ENCODE measurements around the gene TACC2.
"Not testable (repeated sequence)": the region's sequence is repeated elsewhere in the genome, so short reads cannot be mapped to it uniquely, and the experiment has no call there.

TACC2 gene

DNA sequence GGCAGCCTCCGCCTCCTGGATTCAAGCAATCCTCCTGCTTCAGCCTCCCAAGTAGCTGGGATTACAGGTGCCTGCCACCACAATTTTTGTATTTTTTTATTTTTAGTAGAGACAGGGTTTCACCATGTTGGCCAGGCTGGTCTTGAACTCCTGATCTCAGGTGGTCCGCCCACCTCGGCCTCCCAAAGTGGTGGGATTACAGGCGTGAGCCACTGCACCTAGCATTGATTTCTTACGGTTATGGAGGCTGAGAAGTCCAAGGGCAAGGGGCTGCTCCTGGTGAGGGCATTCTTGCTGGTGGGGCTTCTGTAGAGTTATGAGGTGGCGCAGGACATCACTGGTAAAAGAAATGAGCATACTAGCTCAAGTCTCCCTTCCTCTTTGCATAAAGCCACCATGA lies 86.9 kb downstream of the TACC2 start:
- not testable (repeated sequence) for DNase-seq; H3K9me3 Mint-ChIP-seq; ATAC-seq (replicated peaks); H3K36me3 Mint-ChIP-seq; H3K4me1 Mint-ChIP-seq; H3K27ac Mint-ChIP-seq; H3K27me3 Mint-ChIP-seq; H3K4me3 Mint-ChIP-seq

DNA sequence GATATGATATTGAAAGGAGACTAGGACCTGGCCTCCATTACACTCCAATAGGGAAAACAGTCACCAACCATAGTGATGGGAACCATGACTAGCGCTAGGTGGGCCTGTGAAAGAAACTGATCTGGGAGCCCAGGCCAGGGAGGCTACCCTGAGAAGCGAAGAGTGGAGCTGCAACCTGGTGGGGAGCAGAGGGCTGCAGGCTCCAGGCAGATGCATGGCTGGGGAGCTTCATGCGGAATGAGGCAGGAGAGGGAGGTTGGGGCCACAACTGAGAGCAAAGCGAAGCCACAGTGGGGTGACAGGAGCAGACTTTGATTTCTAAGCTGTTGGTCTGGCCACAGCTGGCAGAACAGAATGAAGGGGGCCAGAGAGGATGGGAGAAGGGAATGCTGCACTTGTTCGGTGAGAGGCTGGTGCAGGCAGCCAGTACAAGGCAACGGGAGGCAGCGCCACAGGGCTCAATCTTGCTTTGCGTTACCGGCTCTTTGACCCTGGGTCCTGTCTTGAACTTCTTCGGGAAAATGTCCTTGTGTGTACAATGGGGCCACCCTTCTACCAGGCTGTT lies 88.4 kb downstream of the TACC2 start:
- DNase-seq = no peak
- Mint-ChIP-seq H3K36me3 (no peaks in the 10 kb centered on the region), H3K4me3 (no peak overlapping the region), H3K4me1 (no peaks in the 10 kb centered on the region), H3K27me3 (peaks cover 5 to 6% of the 10 kb centered on the region in 2 donors), H3K9me3 (no peaks in the 10 kb centered on the region), H3K27ac (no peak overlapping the region)
- ATAC-seq (replicated peaks) = no peak

DNA sequence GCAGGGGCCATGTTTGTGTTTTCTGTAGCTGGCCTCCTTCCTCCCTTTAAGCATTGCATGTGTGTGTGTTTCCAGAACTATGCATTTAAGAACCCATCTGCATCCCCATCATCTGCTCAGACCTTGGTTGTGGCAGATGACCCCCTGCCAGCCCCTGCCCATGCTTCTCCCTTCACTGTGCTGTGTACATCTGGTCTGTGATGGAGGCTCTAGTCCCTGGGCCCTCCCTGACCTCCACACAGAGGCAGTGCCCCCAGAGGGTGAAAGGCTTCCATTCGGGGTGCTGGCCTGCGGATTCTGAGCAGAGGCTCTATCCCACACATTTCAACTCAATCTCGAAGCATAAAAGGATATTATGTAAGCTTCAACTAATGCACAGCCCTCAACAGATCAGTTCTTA lies 89.4 kb downstream of the TACC2 start:
- no peak overlapping the region for H3K27ac Mint-ChIP-seq
- H3K27me3 Mint-ChIP-seq = peaks cover 5 to 8% of the 10 kb centered on the region in 2 donors
- DNase-seq (no peak), ATAC-seq (replicated peaks) (no peak)
- no peaks in the 10 kb centered on the region for H3K4me1 Mint-ChIP-seq
- H3K4me3 Mint-ChIP-seq = no peak overlapping the region
- H3K9me3 Mint-ChIP-seq = no peaks in the 10 kb centered on the region
- H3K36me3 Mint-ChIP-seq = no peaks in the 10 kb centered on the region

DNA sequence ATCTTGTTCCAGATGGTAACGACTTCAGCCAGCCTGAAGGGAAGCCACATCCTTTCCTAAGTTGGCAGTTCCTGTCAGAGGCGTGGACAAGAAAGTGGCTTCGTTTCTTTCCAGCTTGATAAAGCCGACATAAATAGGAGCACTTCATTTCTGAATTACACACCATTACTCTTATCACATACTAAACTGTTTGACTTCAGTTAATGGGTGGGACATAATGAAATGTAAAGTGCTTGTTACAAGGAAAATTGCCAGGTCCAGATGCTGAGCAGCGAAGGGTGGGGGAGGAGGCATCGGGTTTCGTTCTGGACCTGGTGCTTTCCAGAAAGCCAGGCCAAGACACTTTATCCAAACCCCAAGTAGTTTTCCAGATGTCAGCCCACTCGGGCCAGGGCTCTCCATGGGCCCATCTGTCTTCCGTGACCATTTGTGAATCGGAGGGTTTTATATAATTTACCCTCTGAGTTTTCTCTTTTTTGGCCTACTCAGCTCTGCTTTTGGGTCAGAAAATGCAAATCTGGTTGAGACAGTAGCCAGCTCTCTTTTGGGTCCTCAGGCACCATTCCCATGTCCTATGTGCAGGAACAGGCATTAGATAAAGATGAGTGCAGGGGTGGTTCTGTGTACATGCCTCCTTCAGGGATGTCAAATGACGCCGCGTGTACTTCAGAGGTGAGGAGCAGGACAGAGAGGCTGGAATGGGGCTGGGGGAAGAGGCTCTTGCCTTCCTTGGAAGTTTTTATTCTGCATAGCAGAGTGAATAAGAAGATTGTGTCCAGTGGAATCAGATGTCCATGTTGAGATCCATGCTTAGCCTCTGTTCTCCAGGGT lies 90.2 kb downstream of the TACC2 start:
- peaks cover 4 to 8% of the 10 kb centered on the region in 2 donors for H3K27me3 Mint-ChIP-seq
- no peak for ATAC-seq (replicated peaks)
- no peaks in the 10 kb centered on the region for H3K9me3 Mint-ChIP-seq
- no peaks in the 10 kb centered on the region for H3K36me3 Mint-ChIP-seq
- H3K4me3 Mint-ChIP-seq = no peak overlapping the region
- DNase-seq = no peak
- no peak overlapping the region for H3K27ac Mint-ChIP-seq
- H3K4me1 Mint-ChIP-seq = no peaks in the 10 kb centered on the region

DNA sequence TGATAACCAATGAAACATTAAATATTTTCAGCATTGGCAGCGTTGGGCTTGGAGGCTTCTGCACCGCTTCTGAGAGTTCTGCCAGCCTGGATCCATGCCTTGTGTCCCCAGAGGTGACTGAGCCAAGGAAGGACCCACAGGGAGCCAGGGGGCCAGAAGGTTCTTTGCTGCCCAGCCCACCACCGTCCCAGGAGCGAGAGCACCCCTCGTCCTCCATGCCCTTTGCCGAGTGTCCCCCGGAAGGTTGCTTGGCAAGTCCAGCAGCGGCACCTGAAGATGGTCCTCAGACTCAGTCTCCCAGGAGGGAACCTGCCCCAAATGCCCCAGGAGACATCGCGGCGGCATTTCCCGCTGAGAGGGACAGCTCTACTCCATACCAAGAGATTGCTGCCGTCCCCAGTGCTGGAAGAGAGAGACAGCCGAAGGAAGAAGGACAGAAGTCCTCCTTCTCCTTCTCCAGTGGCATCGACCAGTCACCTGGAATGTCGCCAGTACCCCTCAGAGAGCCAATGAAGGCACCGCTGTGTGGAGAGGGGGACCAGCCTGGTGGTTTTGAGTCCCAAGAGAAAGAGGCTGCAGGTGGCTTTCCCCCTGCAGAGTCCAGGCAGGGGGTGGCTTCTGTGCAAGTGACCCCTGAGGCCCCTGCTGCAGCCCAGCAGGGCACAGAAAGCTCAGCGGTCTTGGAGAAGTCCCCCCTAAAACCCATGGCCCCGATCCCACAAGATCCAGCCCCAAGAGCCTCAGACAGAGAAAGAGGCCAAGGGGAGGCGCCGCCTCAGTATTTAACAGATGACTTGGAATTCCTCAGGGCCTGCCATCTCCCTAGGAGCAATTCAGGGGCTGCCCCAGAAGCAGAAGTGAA lies 93.9 kb downstream of the TACC2 start:
- H3K27ac Mint-ChIP-seq = no peak overlapping the region
- ATAC-seq (replicated peaks) = no peak
- H3K27me3 Mint-ChIP-seq = peaks cover 0 to 7% of the 10 kb centered on the region in 2 donors

DNA sequence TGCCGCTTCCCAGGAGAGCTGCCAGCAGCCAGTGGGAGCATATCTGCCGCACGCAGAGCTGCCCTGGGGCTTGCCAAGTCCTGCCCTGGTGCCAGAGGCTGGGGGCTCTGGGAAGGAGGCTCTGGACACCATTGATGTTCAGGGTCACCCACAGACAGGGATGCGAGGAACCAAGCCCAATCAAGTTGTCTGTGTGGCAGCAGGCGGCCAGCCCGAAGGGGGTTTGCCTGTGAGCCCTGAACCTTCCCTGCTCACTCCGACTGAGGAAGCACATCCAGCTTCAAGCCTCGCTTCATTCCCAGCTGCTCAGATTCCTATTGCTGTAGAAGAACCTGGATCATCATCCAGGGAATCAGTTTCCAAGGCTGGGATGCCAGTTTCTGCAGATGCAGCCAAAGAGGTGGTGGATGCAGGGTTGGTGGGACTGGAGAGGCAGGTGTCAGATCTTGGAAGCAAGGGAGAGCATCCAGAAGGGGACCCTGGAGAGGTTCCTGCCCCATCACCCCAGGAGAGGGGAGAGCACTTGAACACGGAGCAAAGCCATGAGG lies 94.6 kb downstream of the TACC2 start:
- no peaks in the 10 kb centered on the region for H3K9me3 Mint-ChIP-seq
- H3K4me1 Mint-ChIP-seq = no peaks in the 10 kb centered on the region
- no peak for DNase-seq
- no peaks in the 10 kb centered on the region for H3K36me3 Mint-ChIP-seq
- no peak overlapping the region for H3K4me3 Mint-ChIP-seq
- no peak overlapping the region for H3K27ac Mint-ChIP-seq
- no peak for ATAC-seq (replicated peaks)
- H3K27me3 Mint-ChIP-seq = peaks cover 0 to 7% of the 10 kb centered on the region in 2 donors

More for the DNA sequence above, 93.9 kb downstream of the TACC2 start:
- no peak for DNase-seq
- H3K4me1 Mint-ChIP-seq = no peaks in the 10 kb centered on the region
- H3K9me3 Mint-ChIP-seq = no peaks in the 10 kb centered on the region
- H3K4me3 Mint-ChIP-seq = no peak overlapping the region
- H3K36me3 Mint-ChIP-seq = no peaks in the 10 kb centered on the region

DNA sequence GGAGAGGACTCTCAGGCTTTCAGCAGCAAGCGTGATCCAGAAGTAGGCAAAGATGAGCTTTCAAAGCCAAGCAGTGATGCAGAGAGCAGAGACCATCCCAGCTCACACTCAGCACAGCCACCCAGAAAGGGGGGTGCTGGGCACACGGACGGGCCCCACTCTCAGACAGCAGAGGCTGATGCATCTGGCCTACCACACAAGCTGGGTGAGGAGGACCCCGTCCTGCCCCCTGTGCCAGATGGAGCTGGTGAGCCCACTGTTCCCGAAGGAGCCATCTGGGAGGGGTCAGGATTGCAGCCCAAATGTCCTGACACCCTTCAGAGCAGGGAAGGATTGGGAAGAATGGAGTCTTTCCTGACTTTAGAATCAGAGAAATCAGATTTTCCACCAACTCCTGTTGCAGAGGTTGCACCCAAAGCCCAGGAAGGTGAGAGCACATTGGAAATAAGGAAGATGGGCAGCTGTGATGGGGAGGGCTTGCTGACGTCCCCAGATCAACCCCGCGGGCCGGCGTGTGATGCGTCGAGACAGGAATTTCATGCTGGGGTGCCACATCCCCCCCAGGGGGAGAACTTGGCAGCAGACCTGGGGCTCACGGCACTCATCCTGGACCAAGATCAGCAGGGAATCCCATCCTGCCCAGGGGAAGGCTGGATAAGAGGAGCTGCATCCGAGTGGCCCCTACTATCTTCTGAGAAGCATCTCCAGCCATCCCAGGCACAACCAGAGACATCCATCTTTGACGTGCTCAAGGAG lies 95.5 kb downstream of the TACC2 start:
- DNase-seq = no peak
- H3K9me3 Mint-ChIP-seq = no peaks in the 10 kb centered on the region
- no peak overlapping the region for H3K4me3 Mint-ChIP-seq
- no peaks in the 10 kb centered on the region for H3K36me3 Mint-ChIP-seq
- H3K4me1 Mint-ChIP-seq = no peaks in the 10 kb centered on the region
- no peak overlapping the region for H3K27ac Mint-ChIP-seq
- peaks cover 0 to 7% of the 10 kb centered on the region in 2 donors for H3K27me3 Mint-ChIP-seq
- no peak for ATAC-seq (replicated peaks)

DNA sequence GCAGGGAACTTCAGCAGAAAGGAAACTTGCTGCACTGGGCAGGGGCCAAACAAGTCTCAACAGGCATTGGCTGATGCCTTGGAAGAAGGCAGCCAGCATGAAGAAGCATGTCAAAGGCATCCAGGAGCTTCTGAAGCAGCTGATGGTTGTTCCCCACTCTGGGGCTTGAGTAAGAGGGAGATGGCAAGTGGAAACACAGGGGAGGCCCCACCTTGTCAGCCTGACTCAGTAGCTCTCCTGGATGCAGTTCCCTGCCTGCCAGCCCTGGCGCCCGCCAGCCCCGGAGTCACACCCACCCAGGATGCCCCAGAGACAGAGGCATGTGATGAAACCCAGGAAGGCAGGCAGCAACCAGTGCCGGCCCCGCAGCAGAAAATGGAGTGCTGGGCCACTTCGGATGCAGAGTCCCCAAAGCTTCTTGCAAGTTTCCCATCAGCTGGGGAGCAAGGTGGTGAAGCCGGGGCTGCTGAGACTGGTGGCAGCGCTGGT lies 96.5 kb downstream of the TACC2 start:
- Mint-ChIP-seq H3K9me3 (no peaks in the 10 kb centered on the region), H3K27me3 (peaks cover 0 to 7% of the 10 kb centered on the region in 2 donors), H3K36me3 (no peaks in the 10 kb centered on the region), H3K27ac (no peak overlapping the region), H3K4me1 (no peaks in the 10 kb centered on the region), H3K4me3 (no peak overlapping the region)
- DNase-seq (no peak), ATAC-seq (replicated peaks) (no peak)

DNA sequence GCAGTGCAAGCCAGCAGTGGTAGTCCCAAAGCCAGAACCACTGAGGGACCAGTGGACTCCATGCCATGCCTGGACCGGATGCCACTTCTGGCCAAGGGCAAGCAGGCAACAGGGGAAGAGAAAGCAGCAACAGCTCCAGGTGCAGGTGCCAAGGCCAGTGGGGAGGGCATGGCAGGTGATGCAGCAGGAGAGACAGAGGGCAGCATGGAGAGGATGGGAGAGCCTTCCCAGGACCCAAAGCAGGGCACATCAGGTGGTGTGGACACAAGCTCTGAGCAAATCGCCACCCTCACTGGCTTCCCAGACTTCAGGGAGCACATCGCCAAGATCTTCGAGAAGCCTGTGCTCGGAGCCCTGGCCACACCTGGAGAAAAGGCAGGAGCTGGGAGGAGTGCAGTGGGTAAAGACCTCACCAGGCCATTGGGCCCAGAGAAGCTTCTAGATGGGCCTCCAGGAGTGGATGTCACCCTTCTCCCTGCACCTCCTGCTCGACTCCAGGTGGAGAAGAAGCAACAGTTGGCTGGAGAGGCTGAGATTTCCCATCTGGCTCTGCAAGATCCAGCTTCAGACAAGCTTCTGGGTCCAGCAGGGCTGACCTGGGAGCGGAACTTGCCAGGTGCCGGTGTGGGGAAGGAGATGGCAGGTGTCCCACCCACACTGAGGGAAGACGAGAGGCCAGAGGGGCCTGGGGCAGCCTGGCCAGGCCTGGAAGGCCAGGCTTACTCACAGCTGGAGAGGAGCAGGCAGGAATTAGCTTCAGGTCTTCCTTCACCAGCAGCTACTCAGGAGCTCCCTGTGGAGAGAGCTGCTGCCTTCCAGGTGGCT lies 97.7 kb downstream of the TACC2 start:
- Mint-ChIP-seq H3K36me3 (no peaks in the 10 kb centered on the region), H3K27me3 (peaks cover 0 to 7% of the 10 kb centered on the region in 2 donors), H3K9me3 (no peaks in the 10 kb centered on the region), H3K4me3 (no peak overlapping the region), H3K4me1 (no peaks in the 10 kb centered on the region), H3K27ac (no peak overlapping the region)
- DNase-seq = no peak
- ATAC-seq (replicated peaks) = no peak

DNA sequence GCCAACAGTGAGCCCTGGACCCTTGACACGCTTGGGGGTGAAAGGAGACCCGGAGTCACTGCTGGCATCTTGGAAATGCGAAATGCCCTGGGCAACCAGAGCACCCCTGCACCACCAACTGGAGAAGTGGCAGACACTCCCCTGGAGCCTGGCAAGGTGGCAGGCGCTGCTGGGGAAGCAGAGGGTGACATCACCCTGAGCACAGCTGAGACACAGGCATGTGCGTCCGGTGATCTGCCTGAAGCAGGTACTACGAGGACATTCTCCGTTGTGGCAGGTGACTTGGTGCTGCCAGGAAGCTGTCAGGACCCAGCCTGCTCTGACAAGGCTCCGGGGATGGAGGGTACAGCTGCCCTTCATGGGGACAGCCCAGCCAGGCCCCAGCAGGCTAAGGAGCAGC lies 98.5 kb downstream of the TACC2 start:
- DNase-seq (no peak), ATAC-seq (replicated peaks) (no peak)
- no peaks in the 10 kb centered on the region for H3K36me3 Mint-ChIP-seq
- H3K27me3 Mint-ChIP-seq = peaks cover 0 to 5% of the 10 kb centered on the region in 2 donors
- H3K9me3 Mint-ChIP-seq = no peaks in the 10 kb centered on the region
- no peaks in the 10 kb centered on the region for H3K4me1 Mint-ChIP-seq
- H3K4me3 Mint-ChIP-seq = no peak overlapping the region
- no peak overlapping the region for H3K27ac Mint-ChIP-seq

DNA sequence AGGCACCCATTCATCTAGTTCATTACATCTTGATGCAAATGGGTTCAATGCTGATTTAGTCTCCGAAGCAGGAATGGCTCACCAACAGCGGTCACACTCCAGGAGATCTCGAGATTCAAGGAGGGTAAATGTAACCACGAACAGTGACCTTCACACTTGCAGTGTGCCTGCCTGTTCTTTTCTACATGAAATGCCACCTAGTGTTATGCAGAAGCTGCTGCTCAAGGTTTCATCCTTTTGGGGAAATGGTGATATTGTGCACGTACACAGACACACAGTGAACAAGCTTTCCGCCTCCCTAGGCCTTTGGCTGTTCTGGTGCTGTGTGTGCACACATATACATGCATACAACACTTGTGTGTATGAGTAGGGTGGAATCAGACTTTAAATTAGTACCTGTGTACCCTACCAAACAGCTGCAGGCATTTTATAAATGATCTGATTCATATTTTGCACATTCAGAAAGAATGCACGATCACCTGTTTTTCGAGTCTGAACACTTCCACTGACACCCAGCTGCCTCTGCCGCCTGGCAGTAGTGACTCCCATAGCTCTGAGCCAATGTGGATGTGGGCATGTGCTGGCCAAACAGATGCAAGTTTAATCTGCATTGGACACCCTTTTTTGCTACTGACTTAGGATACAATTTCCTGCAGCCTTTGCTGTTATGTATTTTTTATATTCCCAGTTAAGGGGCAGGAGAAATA lies 100.5 kb downstream of the TACC2 start:
- no peak for DNase-seq
- no peak overlapping the region for H3K27ac Mint-ChIP-seq
- no peaks in the 10 kb centered on the region for H3K36me3 Mint-ChIP-seq
- peaks cover 0 to 3% of the 10 kb centered on the region in 2 donors for H3K27me3 Mint-ChIP-seq
- H3K9me3 Mint-ChIP-seq = no peaks in the 10 kb centered on the region
- no peak for ATAC-seq (replicated peaks)
- no peak overlapping the region for H3K4me3 Mint-ChIP-seq
- no peaks in the 10 kb centered on the region for H3K4me1 Mint-ChIP-seq

DNA sequence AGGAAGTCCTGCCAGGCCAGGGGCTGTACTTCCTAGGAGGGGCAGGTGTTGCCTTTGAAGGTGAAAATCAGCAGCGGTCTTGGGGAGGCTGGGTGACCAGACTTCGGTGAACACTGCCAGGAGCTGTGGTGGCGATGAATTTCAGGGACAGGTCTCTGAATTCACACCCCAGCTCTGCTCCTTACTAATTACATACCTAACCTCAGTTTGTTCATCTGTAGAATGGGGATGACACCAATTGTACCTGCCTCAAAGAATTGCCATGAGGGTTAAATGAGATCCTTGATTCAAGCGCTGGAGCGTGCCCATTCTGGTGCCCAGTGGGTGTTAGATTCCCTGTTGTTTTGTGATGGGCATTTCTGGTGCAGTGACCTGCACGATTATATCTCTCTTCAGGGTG lies 102.8 kb downstream of the TACC2 start:
- H3K4me1 Mint-ChIP-seq = no peaks in the 10 kb centered on the region

DNA sequence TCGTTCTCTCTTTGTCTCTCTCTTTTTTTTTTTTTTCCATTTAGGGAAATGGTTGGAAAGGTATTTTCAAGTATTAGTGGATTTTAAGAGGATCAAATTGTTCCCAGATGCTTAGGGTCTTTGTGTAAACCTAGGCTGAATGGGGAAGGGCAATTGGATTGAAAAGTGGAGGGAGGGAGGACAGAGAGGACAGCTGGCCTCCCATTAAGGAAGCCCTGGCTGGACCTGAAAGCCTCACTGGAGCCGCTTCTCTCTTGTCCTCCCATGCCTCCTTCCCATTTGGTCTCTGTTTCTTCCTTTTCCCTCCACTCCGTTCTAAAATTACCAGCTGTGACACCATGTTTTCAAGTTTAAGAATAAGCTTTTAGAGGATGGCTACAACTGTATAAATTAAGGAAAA lies 104.1 kb downstream of the TACC2 start:
- Mint-ChIP-seq H3K27me3 (no peaks in the 10 kb centered on the region), H3K27ac (no peak overlapping the region), H3K9me3 (no peaks in the 10 kb centered on the region), H3K4me1 (no peaks in the 10 kb centered on the region), H3K36me3 (no peaks in the 10 kb centered on the region), H3K4me3 (no peak overlapping the region)
- DNase-seq = no peak
- ATAC-seq (replicated peaks) = no peak

More for the DNA sequence above, 102.8 kb downstream of the TACC2 start:
- Mint-ChIP-seq H3K9me3 (no peaks in the 10 kb centered on the region), H3K36me3 (no peaks in the 10 kb centered on the region), H3K4me3 (no peak overlapping the region), H3K27me3 (no peaks in the 10 kb centered on the region), H3K27ac (no peak overlapping the region)
- DNase-seq = no peak
- no peak for ATAC-seq (replicated peaks)

Data from stimulated activated naive B cell treated with anti-CD40 and anti-IgM and Interleukin-4, amounts not matched to agents 10 μg/mL and 1 μg/mL and 100 μg/mL, for 72 hours (primary cell).